MM.1S (cell line): ENCODE data around the gene SLC23A2.

Source experiments
- DNase-seq: peaks from one replicate; pipeline ENCODE4 v3.0.0-alpha.2; 2015
- H2AFZ ChIP-seq: fragments of 300-600 bp; sonication (generic); 2 replicates; pipeline ENCODE4 v1.6.0; 2016; ENCODE audit warnings: antibody characterized with exemption, low read length
- H3F3A ChIP-seq: fragments of 300-600 bp; sonication (generic); 2 replicates; pipeline ENCODE4 v1.6.1; 2016; ENCODE audit warnings: mild to moderate bottlenecking, antibody characterized with exemption, low read length, moderate library complexity, mixed read lengths; ENCODE audit not compliant: insufficient read depth
- H3K27ac ChIP-seq: fragments of 300-600 bp; sonication (generic); 2 replicates; pipeline ENCODE4 v1.5.1; 2016; ENCODE audit warnings: mild to moderate bottlenecking, low read length
- H3K27me3 ChIP-seq: fragments of 300-600 bp; sonication (generic); replicated peaks from 2 replicates; pipeline ENCODE4 v1.6.0; 2016; ENCODE audit warnings: low read length; ENCODE audit not compliant: insufficient read depth
- H3K36me3 ChIP-seq: fragments of 300-600 bp; sonication (generic); replicated peaks from 2 replicates; pipeline ENCODE4 v1.6.1; 2016; ENCODE audit warnings: mild to moderate bottlenecking, low read length, mixed read lengths; ENCODE audit not compliant: insufficient read depth
- H3K4me1 ChIP-seq: fragments of 300-600 bp; sonication (generic); 2 replicates; pipeline ENCODE4 v1.6.1; 2016; ENCODE audit warnings: low read length, mixed read lengths
- H3K4me2 ChIP-seq: fragments of 300-600 bp; sonication (generic); 2 replicates; pipeline ENCODE4 v1.6.0; 2016; ENCODE audit warnings: low read depth, low read length
- H3K4me3 ChIP-seq: fragments of 300-600 bp; sonication (generic); 2 replicates; pipeline ENCODE4 v1.5.1; 2016; ENCODE audit warnings: low read length, mixed read lengths
- H3K79me2 ChIP-seq: fragments of 300-600 bp; sonication (generic); 2 replicates; pipeline ENCODE4 v1.6.1; 2016; ENCODE audit warnings: mixed run types, low read length, mixed read lengths
- H3K9ac ChIP-seq: fragments of 300-600 bp; sonication (generic); 2 replicates; pipeline ENCODE4 v1.6.1; 2016; ENCODE audit warnings: low read length, mixed read lengths
- H3K9me2 ChIP-seq: fragments of 300-600 bp; sonication (generic); replicated peaks from 2 replicates; pipeline ENCODE4 v1.6.1; 2016; ENCODE audit warnings: mild to moderate bottlenecking, low read length, mixed read lengths; ENCODE audit not compliant: insufficient read depth
- H3K9me3 ChIP-seq: fragments of 300-600 bp; sonication (generic); replicated peaks from 2 replicates; pipeline ENCODE4 v1.6.1; 2016; ENCODE audit warnings: mild to moderate bottlenecking, low read length, mixed read lengths; ENCODE audit not compliant: insufficient read depth
- H4K20me1 ChIP-seq: fragments of 300-600 bp; sonication (generic); 2 replicates; pipeline ENCODE4 v1.6.1; 2016; ENCODE audit warnings: mild to moderate bottlenecking, low read length, moderate library complexity, mixed read lengths; ENCODE audit not compliant: insufficient read depth
- EZH2 ChIP-seq: fragments of 300-600 bp; sonication (generic); optimal IDR thresholded peaks from 2 replicates; pipeline ENCODE3; 2017; ENCODE audit warnings: low read depth, mild to moderate bottlenecking, antibody characterized with exemption, low read length, mixed read lengths
- EZH2phosphoT487 ChIP-seq: fragments of 300-600 bp; sonication (generic); IDR thresholded peaks from 2 replicates; pipeline ENCODE4 v1.6.1; 2018; ENCODE audit warnings: antibody characterized with exemption, low read length
- TF ChIP-seq, protein P1 (sequence below): fragments of 300-600 bp; sonication (generic); IDR thresholded peaks from 2 replicates; pipeline ENCODE4 v1.5.1; 2016; ENCODE audit warnings: antibody characterized with exemption, low read length, mixed read lengths

SLC23A2 gene

DNA sequence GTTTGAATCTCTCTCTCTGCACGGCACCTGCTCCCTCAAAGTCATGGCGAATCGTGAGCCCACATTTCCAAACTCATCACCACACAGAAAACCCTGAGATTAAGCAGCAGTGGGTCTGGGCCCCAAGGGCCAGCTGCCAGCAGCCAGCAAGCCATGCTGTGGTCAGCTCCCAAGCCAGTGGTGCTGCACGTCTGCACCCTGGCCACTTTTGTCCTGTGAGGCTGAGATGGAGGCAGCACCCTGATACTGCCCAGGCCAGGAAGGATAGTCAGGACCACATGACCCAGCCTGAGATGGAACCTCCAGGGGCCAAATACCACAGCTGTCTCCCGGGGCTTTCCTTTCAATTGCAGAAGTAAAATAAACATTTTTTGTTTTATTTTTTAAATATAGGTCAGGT lies 185.7 kb downstream of the SLC23A2 start:
- Histone ChIP-seq H3K4me1 (peaks cover 19% of the 10 kb centered on the region), H3F3A (no peaks in the 10 kb centered on the region; the same call in 1 of the 2 replicates), H2AFZ (no peak overlapping the region)

DNA sequence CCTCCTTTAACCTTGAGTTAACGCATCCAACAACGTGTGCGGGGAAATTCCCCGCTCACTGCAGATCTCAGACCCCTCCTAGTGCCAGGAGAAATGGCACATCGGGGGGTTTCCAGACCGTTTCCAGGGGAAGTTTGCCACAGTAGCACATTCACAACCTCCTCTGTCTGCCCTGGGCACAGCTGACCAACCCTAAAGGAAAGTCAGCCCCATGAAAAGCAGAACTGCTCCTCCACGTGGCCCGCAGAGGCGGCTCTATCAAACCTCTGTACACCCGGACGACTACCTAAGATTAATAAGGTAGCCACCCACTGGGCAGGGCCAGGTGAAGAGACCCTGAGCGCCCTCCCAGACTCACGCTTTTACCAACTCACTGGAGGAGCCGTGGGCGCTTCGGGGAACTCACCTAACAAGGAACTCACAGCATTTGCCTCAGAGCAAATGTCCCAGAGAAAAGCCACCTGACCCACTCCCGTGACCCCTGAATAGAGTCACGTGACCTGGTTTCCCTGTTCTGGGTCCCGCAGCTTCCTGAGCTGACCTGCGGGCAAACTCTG lies 186.5 kb downstream of the SLC23A2 start:
- no peaks in the 10 kb centered on the region for H3K79me2 ChIP-seq
- H3K4me3 ChIP-seq = peak overlapping the region; percentile 42
- H3K27ac ChIP-seq = peak overlapping the region; percentile 79
- peak overlapping the region; percentile 62 for H3K9ac ChIP-seq
- no peaks in the 10 kb centered on the region for H3K27me3 ChIP-seq
- TF ChIP-seq, protein P1, sequence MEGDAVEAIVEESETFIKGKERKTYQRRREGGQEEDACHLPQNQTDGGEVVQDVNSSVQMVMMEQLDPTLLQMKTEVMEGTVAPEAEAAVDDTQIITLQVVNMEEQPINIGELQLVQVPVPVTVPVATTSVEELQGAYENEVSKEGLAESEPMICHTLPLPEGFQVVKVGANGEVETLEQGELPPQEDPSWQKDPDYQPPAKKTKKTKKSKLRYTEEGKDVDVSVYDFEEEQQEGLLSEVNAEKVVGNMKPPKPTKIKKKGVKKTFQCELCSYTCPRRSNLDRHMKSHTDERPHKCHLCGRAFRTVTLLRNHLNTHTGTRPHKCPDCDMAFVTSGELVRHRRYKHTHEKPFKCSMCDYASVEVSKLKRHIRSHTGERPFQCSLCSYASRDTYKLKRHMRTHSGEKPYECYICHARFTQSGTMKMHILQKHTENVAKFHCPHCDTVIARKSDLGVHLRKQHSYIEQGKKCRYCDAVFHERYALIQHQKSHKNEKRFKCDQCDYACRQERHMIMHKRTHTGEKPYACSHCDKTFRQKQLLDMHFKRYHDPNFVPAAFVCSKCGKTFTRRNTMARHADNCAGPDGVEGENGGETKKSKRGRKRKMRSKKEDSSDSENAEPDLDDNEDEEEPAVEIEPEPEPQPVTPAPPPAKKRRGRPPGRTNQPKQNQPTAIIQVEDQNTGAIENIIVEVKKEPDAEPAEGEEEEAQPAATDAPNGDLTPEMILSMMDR = no peak; the same call in 1 of the 2 replicates
- no peak for TF ChIP-seq EZH2
- no peak for TF ChIP-seq EZH2phosphoT487
- peaks cover 19% of the 10 kb centered on the region for H3K4me1 ChIP-seq
- peak overlapping the region; percentile 30 for H2AFZ ChIP-seq
- no peaks in the 10 kb centered on the region for H3K9me3 ChIP-seq
- peak overlapping the region; percentile 63 for H3K4me2 ChIP-seq
- DNase-seq = peak; percentile 11
- no peaks in the 10 kb centered on the region for H4K20me1 ChIP-seq
- no peaks in the 10 kb centered on the region; the same call in 1 of the 2 replicates for H3K36me3 ChIP-seq
- H3K9me2 ChIP-seq = no peaks in the 10 kb centered on the region
- H3F3A ChIP-seq = no peaks in the 10 kb centered on the region; the same call in 1 of the 2 replicates

More for the DNA sequence above, 185.7 kb downstream of the SLC23A2 start:
- TF ChIP-seq EZH2phosphoT487 (no peak), EZH2 (no peak)
- TF ChIP-seq, protein P1 = no peak
- Histone ChIP-seq H4K20me1 (no peaks in the 10 kb centered on the region), H3K79me2 (no peaks in the 10 kb centered on the region), H3K9me3 (no peaks in the 10 kb centered on the region), H3K36me3 (no peaks in the 10 kb centered on the region; the same call in 1 of the 2 replicates), H3K27ac (no peak overlapping the region), H3K9ac (no peak overlapping the region), H3K4me3 (no peak overlapping the region), H3K27me3 (no peaks in the 10 kb centered on the region), H3K4me2 (no peak overlapping the region; the same call in 1 of the 2 replicates), H3K9me2 (no peaks in the 10 kb centered on the region)
- DNase-seq = no peak

GRCh38 chr20:4813863-4814695 lies 187.2 kb downstream of the SLC23A2 start:
- H4K20me1 ChIP-seq = no peaks in the 10 kb centered on the region
- TF ChIP-seq, protein P1 = no peak
- TF ChIP-seq EZH2 = no peak
- no peak for TF ChIP-seq EZH2phosphoT487
- H3K4me1 ChIP-seq = peaks cover 19% of the 10 kb centered on the region
- peak; percentile 27 for DNase-seq
- H2AFZ ChIP-seq = peak overlapping the region; percentile 30
- H3K9me2 ChIP-seq = no peaks in the 10 kb centered on the region
- no peaks in the 10 kb centered on the region; the same call in 1 of the 2 replicates for H3F3A ChIP-seq
- no peaks in the 10 kb centered on the region for H3K27me3 ChIP-seq
- peak overlapping the region; percentile 79 for H3K27ac ChIP-seq
- H3K9ac ChIP-seq = peak overlapping the region; percentile 62
- H3K9me3 ChIP-seq = no peaks in the 10 kb centered on the region
- no peaks in the 10 kb centered on the region for H3K79me2 ChIP-seq
- no peaks in the 10 kb centered on the region for H3K36me3 ChIP-seq
- H3K4me3 ChIP-seq = peak overlapping the region; percentile 42
- H3K4me2 ChIP-seq = peak overlapping the region; percentile 63
